Activated B cell treated with CpG ODN at 0.5 μM for 24 hours (primary cell): ENCODE measurements around the gene CLCF1. TPM values are rescaled to one million over a fixed set of nuclear protein-coding genes. Genes with fewer than 3 reads are reported as not detected.

Experiments used
- ATAC-seq: fragments of 200-7000 bp; cut with Tn5 transposase; one replicate; pipeline ENCODE4 v1.10.0; 2021; ENCODE audit warnings: low read depth, mild to moderate bottlenecking, moderate library complexity
- CTCF ChIA-PET: fragments of 350-600 bp; sonication (Branson Sonifier 250); formaldehyde crosslinking; loops from one replicate; lab custom pipeline; 2021; ENCODE audit warnings: antibody characterized with exemption; lab: Charles Lee
- POLR2A ChIA-PET: fragments of 350-600 bp; sonication (Branson Sonifier 250); formaldehyde crosslinking; loops from one replicate; lab custom pipeline; 2021; ENCODE audit warnings: antibody characterized with exemption; lab: Charles Lee
- DNase-seq: peaks from one replicate; pipeline ENCODE4 v3.0.0; 2022
- H3K27ac Mint-ChIP-seq: one replicate; pipeline ENCODE4 v1.8.0; 2020; ENCODE audit warnings: mixed read lengths
- H3K27me3 Mint-ChIP-seq: one replicate; pipeline ENCODE4 v1.8.0; 2021; ENCODE audit warnings: mixed read lengths
- H3K36me3 Mint-ChIP-seq: one replicate; pipeline ENCODE4 v1.8.0; 2021; ENCODE audit warnings: low read depth, mixed read lengths
- H3K4me1 Mint-ChIP-seq: one replicate; pipeline ENCODE4 v1.8.0; 2021; ENCODE audit warnings: mixed read lengths
- H3K4me3 Mint-ChIP-seq: one replicate; pipeline ENCODE4 v1.8.0; 2020; ENCODE audit warnings: mild to moderate bottlenecking, mixed read lengths
- H3K9me3 Mint-ChIP-seq: one replicate; pipeline ENCODE4 v1.8.0; 2020; ENCODE audit warnings: mixed read lengths
- intact Hi-C: fragments of 100-400 bp; cut with micrococcal nuclease; formaldehyde crosslinking; loops from one replicate; pipeline ENCODE4 v1.15.1; 2024
- total RNA-seq: library from RNA; stranded (reverse); gene quantifications from 2 replicates; pipeline ENCODE4 v1.2.3, GENCODE V29; 2022
- TF ChIP-seq, protein P1 (sequence below): fragments of 200-600 bp; IDR thresholded peaks from one replicate; pipeline ENCODE4 v1.8.0; 2022; ENCODE audit warnings: antibody characterized with exemption, mild to moderate bottlenecking

CLCF1 gene
- total RNA-seq, 1 donor from 2014 or later, result 30.7 TPM

DNA sequence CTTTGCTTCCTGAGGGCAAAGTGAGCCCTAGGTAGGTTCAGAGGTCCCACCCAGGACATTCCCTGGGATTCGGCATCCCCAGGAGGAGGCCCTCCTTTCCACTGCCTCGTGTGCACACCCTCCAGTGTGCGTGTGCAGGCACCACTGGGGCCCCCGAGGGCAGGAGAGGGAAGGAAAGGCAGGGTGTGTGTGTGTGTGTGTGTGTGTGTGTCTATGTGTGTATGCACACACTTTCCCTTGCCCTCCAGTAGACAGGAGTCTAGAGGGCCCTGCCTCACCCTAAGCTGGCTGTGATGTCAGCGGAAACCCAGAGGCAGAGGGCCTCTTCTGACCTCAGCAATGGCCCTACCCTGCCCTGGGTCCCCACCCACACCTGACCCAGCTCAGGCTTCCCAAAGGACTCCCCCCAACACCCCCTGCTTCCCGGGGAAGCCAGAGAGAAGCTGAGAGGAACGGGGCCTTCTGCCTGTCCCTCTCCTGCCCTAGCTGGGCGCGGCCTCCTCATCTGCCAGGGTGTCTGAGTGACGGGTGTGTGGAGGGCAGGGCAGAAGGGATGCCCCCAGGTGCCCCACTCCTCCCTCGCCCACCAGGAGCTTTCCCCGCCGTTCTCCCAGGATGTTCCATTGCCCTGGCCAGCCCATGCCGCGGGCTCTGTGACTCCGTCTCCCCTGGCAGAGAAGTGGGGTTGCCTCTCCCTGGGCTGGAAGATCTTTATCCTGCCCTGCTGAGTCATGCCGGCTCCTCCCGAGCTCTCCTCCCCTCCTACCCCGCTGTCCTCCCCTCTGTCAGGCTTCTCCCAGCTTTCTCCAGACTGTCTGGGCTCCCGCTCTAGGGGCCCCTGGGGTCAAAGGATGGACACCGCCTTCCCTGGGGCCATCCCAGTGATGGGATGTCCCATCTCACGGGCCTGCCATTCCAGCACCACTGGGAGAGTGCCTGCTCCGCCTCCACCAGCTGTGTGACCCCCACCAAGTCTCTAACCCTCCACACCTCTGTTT, 6.0 kb upstream of the CLCF1 start:
- no peak overlapping the region for H3K4me3 Mint-ChIP-seq
- intact Hi-C loops, result no loop called here
- CTCF ChIA-PET, result interaction anchor here (2.6 to 22.6 kb wide), 5 partner anchors 8 to 59 kb away, joined by 19 to 735 read pairs (median 73); partner anchors contain the start of genes CLCF1 and POLD4
- peak overlapping the region; percentile 46 for H3K27ac Mint-ChIP-seq
- H3K4me1 Mint-ChIP-seq, result peaks cover 43% of the 10 kb centered on the region
- H3K9me3 Mint-ChIP-seq, result no peaks in the 10 kb centered on the region
- ATAC-seq (no peak), DNase-seq (no peak)
- H3K27me3 Mint-ChIP-seq, result no peaks in the 10 kb centered on the region
- no peaks in the 10 kb centered on the region for H3K36me3 Mint-ChIP-seq
- POLR2A ChIA-PET, result interaction anchor here (0.6 to 26.4 kb wide), 6 partner anchors 13 to 62 kb away, joined by 3 to 1307 read pairs (median 5); partner anchors contain the start of genes CLCF1, POLD4 and RAD9A
- TF ChIP-seq, protein P1, sequence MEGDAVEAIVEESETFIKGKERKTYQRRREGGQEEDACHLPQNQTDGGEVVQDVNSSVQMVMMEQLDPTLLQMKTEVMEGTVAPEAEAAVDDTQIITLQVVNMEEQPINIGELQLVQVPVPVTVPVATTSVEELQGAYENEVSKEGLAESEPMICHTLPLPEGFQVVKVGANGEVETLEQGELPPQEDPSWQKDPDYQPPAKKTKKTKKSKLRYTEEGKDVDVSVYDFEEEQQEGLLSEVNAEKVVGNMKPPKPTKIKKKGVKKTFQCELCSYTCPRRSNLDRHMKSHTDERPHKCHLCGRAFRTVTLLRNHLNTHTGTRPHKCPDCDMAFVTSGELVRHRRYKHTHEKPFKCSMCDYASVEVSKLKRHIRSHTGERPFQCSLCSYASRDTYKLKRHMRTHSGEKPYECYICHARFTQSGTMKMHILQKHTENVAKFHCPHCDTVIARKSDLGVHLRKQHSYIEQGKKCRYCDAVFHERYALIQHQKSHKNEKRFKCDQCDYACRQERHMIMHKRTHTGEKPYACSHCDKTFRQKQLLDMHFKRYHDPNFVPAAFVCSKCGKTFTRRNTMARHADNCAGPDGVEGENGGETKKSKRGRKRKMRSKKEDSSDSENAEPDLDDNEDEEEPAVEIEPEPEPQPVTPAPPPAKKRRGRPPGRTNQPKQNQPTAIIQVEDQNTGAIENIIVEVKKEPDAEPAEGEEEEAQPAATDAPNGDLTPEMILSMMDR, result no peak

DNA sequence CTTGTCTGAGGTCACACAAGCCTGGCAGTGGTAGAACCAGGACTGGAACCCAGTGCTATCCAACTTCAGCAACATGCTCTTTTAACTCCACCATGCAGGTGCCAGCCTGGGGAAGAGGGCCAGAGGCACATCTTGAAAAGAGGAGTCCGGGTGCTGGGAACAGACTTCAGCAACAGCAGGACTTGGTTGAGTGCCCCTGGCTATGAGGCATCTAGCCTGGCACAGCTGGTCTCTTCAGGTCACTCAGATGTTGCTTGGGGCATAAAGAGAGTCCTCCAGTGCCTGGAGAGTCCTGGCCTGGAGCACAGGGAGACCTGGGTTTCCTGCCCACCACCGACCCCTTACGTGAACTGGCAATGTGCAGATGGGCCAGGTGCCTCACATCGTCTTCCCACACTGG, 5.1 kb upstream of the CLCF1 start:
- Mint-ChIP-seq H3K4me1 (peaks cover 49% of the 10 kb centered on the region), H3K27me3 (no peaks in the 10 kb centered on the region), H3K36me3 (peaks cover under 1% of the 10 kb centered on the region), H3K27ac (peak overlapping the region; percentile 46), H3K9me3 (no peaks in the 10 kb centered on the region), H3K4me3 (no peak overlapping the region)
- TF ChIP-seq, protein P1, result no peak
- DNase-seq, result no peak
- intact Hi-C loops, result no loop called here
- ATAC-seq, result no peak
- ChIA-PET CTCF (interaction anchor here (4.4 to 22.6 kb wide), 3 partner anchors 25 to 59 kb away, joined by 48 to 735 read pairs (median 200); partner anchors contain the start of gene POLD4), POLR2A (interaction anchor here (0.6 to 26.4 kb wide), 6 partner anchors 13 to 87 kb away, joined by 3 to 1307 read pairs (median 4); partner anchors contain the start of genes CLCF1, POLD4 and RAD9A)

DNA sequence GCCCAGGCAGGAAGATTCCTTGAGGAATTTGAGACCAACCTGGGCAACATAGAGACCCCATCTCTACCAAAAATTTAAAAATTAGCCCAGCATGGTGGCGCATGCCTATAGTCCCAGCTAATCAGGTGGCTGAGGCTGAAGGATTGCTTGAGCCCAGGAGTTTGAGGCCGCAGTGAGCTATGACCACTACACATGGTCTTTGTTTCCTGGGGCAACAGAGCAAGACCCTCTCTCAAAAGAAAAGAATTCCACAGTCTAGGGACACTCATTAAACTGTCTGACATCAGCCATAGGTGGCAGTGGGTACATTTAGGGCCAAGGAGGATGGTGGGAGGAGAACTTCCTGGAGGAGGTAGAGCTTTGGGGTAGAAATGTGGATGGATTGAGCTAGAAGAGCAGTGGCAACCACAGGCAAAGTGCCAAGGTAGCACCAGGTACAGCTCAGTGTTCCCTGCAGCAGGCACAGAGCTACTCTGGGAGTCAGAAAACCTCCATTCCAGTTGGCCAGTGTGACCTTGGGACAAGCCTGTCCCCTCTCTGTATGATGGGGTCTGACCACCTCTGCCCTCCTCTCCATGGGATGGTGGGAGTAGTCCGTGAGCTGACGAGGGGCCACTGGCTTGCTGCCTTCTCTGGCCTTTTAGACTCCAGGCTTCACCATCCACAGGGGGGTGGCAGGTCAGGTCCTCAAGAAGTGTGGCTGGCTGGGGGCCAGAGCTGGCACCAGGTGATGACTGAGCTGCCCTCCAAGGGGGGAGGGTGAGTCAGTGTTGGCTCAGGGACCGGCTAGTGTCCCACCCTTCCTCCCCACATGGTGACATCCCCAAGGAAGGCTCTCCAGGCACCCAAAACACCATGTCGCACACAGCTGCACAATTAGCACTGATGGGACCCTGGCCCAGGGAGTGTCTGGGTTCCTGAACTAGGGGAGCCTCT, 3.7 kb upstream of the CLCF1 start:
- Mint-ChIP-seq H3K9me3 (no peaks in the 10 kb centered on the region), H3K36me3 (peaks cover 2% of the 10 kb centered on the region), H3K4me1 (peaks cover 45% of the 10 kb centered on the region), H3K4me3 (no peak overlapping the region), H3K27ac (no peak overlapping the region), H3K27me3 (no peaks in the 10 kb centered on the region)
- ATAC-seq (no peak), DNase-seq (no peak)
- intact Hi-C loops, result no loop called here
- TF ChIP-seq, protein P1, result no peak
- ChIA-PET CTCF (interaction anchor here (0.6 to 22.6 kb wide), 7 partner anchors 9 to 122 kb away, joined by 3 to 735 read pairs (median 3); partner anchors contain the start of gene POLD4), POLR2A (interaction anchor here (0.8 to 26.4 kb wide), 8 partner anchors 10 to 269 kb away, joined by 3 to 1307 read pairs (median 6); partner anchors contain the start of genes CLCF1, POLD4, PTPRCAP and RAD9A)

DNA sequence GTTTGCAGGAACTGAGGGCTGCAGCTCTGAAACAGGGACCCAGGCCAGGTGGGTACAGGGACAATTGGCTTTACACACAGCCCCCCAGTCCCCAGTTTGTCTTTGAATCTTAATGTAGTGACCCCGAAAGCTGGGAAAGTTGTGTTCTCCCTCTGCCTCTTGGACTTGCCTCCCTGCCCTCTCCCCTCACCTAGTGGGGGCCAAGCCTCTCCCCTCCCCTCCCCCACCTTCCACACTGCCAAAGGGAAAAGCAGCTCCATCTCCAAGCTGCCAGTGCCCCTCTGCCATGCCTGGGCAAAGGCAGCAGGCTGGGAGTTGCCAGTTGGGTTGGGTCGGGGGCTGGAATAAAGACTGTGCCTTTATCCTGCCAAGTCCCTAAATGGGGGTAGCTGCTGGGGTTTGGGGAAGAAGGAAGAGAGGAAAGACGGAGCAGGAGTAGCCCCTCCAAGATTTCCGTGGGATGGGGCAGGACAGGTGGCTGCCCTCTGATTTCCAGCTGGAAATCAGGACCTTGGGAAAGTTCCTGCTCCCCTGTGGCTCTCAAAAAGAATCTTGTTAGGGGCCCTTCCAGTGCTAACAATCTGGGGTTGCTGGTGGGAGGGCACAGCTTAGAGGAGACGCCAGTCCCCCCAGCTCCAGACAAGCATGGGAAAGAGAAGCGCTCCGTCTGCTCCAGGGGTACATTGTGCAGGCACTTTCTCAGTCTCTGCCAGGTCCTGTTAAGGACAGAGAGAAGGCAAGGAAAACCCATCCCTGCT, 2.8 kb upstream of the CLCF1 start:
- DNase-seq (no peak), ATAC-seq (no peak)
- intact Hi-C loops, result no loop called here
- H3K9me3 Mint-ChIP-seq, result no peaks in the 10 kb centered on the region
- H3K36me3 Mint-ChIP-seq, result peaks cover 9% of the 10 kb centered on the region
- H3K4me3 Mint-ChIP-seq, result no peak overlapping the region
- TF ChIP-seq, protein P1, result no peak
- H3K27me3 Mint-ChIP-seq, result no peaks in the 10 kb centered on the region
- peaks cover 45% of the 10 kb centered on the region for H3K4me1 Mint-ChIP-seq
- H3K27ac Mint-ChIP-seq, result no peak overlapping the region
- CTCF ChIA-PET, result interaction anchor here (0.8 to 22.6 kb wide), 6 partner anchors 8 to 104 kb away, joined by 3 to 735 read pairs (median 4); partner anchors contain the start of gene POLD4
- POLR2A ChIA-PET, result interaction anchor here (0.6 to 26.4 kb wide), 10 partner anchors 11 to 270 kb away, joined by 3 to 1307 read pairs (median 4); partner anchors contain the start of genes CLCF1, POLD4, PTPRCAP and RAD9A
